ENCODE measurements around the gene PSENEN.

Gene PSENEN

GRCh38 chr19:35712567-35713505 is 32.6 kb upstream of the PSENEN start:
- H3K9me3 ChIP-seq (ENCODE audit: control insufficient read depth, insufficient read depth, low read depth, low read length), result no peaks in the 10 kb centered on the region
- TF ChIP-seq REPIN1 (tag by site-specific recombination; IDR thresholded peaks at IDR 0.05; ENCODE audit: low read depth), result no peak
- TF ChIP-seq SP3 (tag by site-specific recombination; IDR thresholded peaks at IDR 0.05), result 0 out of 2 replicates have a peak, but pooled peaks have one; percentile 45
- TF ChIP-seq ZIC2 (tag by site-specific recombination; IDR thresholded peaks at IDR 0.05), result peak; percentile 26; the same call in 1 of the 2 replicates
- TF ChIP-seq ZNF747 (tag by site-specific recombination; IDR thresholded peaks at IDR 0.05), result no peak
- TF ChIP-seq ZSCAN18 (tag by site-specific recombination; IDR thresholded peaks at IDR 0.05), result no peak
- peaks cover 14% of the 10 kb centered on the region for H3K4me1 ChIP-seq (ENCODE audit: control insufficient read depth, insufficient read depth, low read length)
- H3K4me3 ChIP-seq (ENCODE audit: low read depth, low read length), result no peak overlapping the region
- ChIA-PET POLR2A (interaction anchor here (0.5 to 3.9 kb wide), 10 partner anchors 8 to 801 kb away, joined by 3 to 38 read pairs (median 4); partner anchors contain the start of genes LIN37, PSENEN, U2AF1L4 and ZBTB32), CTCF (interaction anchor here (0.7 to 6.0 kb wide), 9 partner anchors 8 to 202 kb away, joined by 3 to 119 read pairs (median 4); partner anchors contain the start of genes LIN37 and ZBTB32)
- no peak overlapping the region for H3K27ac ChIP-seq (ENCODE audit: extremely low read depth, low read depth, low read length)
- no peaks in the 10 kb centered on the region; a peak in 1 of 3 replicates for H3K36me3 ChIP-seq (ENCODE audit: control insufficient read depth in 2 of 2, insufficient read depth in 1 of 2, low read length in 2 of 2)

- TF ChIP-seq ZBTB21 (tag by site-specific recombination; IDR thresholded peaks at IDR 0.05) (no peak), ZNF146 (tag by site-specific recombination; IDR thresholded peaks at IDR 0.05) (no peak), KLF10 (tag by site-specific recombination; IDR thresholded peaks at IDR 0.05) (no peak), ZNF302 (tag by site-specific recombination; IDR thresholded peaks at IDR 0.05; ENCODE audit: low read depth) (no peak), HOXC10 (CRISPR knock-in tag; IDR thresholded peaks at IDR 0.05) (no peak), KLF17 (tag by site-specific recombination; IDR thresholded peaks at IDR 0.05) (no peak), ZNF704 (tag by site-specific recombination; IDR thresholded peaks at IDR 0.05) (no peak), PATZ1 (tag by site-specific recombination; IDR thresholded peaks at IDR 0.05) (no peak), ZNF148 (tag by site-specific recombination; IDR thresholded peaks at IDR 0.05; ENCODE audit: borderline replicate concordance) (no peak), YY1 (tag by site-specific recombination; IDR thresholded peaks at IDR 0.05) (no peak), ZNF549 (tag by site-specific recombination; IDR thresholded peaks at IDR 0.05) (no peak), ZNF747 (tag by site-specific recombination; IDR thresholded peaks at IDR 0.05) (no peak), ZNF513 (tag by site-specific recombination; IDR thresholded peaks at IDR 0.05) (no peak), ZNF488 (tag by site-specific recombination; IDR thresholded peaks at IDR 0.05) (no peak)
- Histone ChIP-seq H3K4me1 (ENCODE audit: control insufficient read depth, insufficient read depth, low read length) (peaks cover 14% of the 10 kb centered on the region), H3K4me3 (ENCODE audit: low read depth, low read length) (no peak overlapping the region), H3K9me3 (ENCODE audit: control insufficient read depth, insufficient read depth, low read depth, low read length) (no peaks in the 10 kb centered on the region), H3K36me3 (ENCODE audit: control insufficient read depth in 2 of 2, insufficient read depth in 1 of 2, low read length in 2 of 2) (no peaks in the 10 kb centered on the region; a peak in 1 of 3 replicates), H3K27ac (ENCODE audit: extremely low read depth, low read depth, low read length) (no peak overlapping the region)
- POLR2A ChIA-PET, result interaction anchor here (1.1 to 3.9 kb wide), 5 partner anchors 9 to 218 kb away, joined by 3 to 38 read pairs (median 4); partner anchors contain the start of genes PSENEN, U2AF1L4 and ZBTB32
- CTCF ChIA-PET, result interaction anchor here (0.9 to 6.0 kb wide), 6 partner anchors 9 to 203 kb away, joined by 3 to 119 read pairs (median 17); partner anchors contain the start of gene ZBTB32
Measured at GRCh38 chr19:35713506-35713850, 32.0 kb upstream of the PSENEN start.
